ENCODE measurements around the gene EHBP1L1. TPM values are rescaled to one million over a fixed set of nuclear protein-coding genes. Genes with fewer than 3 reads are reported as not detected.

EHBP1L1 gene
- total and polyA plus RNA-seq, 2 of the 13 experiments (the other 11 are each of a cell fraction or from before 2014, with no cell fraction given) = 8.3 to 10.6 TPM

DNA sequence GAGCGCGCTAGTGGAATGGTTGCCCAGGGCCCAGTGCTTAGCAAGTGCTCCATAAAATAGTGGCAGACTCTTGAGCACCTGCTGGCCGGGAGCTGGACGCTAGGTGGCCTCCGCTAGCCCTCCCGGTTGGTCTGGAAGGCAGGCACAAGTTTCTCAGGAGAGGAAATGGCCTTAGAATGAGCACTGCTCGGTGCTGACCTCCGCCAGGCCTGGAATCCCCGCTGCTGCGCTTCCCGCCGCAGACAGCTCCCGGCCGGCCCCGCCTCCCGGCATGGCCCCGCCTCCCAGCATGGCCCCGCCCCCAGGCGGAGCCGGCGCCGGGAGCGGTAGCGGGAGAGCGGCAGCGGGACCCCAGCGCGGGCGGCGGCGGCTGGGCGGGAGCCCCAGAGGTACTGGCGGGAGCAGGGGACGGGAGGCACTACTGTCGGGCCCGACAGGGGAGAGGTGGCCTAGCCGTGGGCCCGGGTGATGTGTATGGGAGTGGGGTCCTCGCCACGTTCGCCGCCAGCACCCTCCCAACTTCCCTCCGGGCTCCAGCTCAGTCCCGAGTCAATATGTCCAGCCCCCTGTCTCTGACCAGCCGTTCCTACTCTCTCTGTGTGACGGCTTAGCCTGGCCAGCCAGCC is 62.1 kb downstream of the EHBP1L1 start, which contains the start of gene SIPA1 (continued):
- TF ChIP-seq BORCS8-MEF2B (CRISPR knock-in tag; IDR thresholded peaks at IDR 0.05) (peak; percentile 73; the same call in 1 of the 2 replicates), HNF4A (CRISPR knock-in tag; IDR thresholded peaks at IDR 0.05) (no peak), HOXA3 (CRISPR knock-in tag; IDR thresholded peaks at IDR 0.05) (no peak; the same call in none of the 2 replicates), ARNT (IDR thresholded peaks at IDR 0.05) (no peak), JUN (CRISPR knock-in tag; IDR thresholded peaks at IDR 0.05) (no peak), ZNF451 (CRISPR knock-in tag; IDR thresholded peaks at IDR 0.05) (0 out of 2 replicates have a peak, but pooled peaks have one; percentile 44), TSC22D2 (CRISPR knock-in tag; IDR thresholded peaks at IDR 0.05; ENCODE audit: borderline replicate concordance) (no peak), PAX8 (CRISPR knock-in tag; IDR thresholded peaks at IDR 0.05; ENCODE audit: borderline replicate concordance) (no peak), U2AF2 (IDR thresholded peaks at IDR 0.05; ENCODE audit: low read depth, low read length) (no peak), SPEN (CRISPR knock-in tag; IDR thresholded peaks at IDR 0.05; ENCODE audit: low read depth) (peak; percentile 39), ZNF569 (CRISPR knock-in tag; IDR thresholded peaks at IDR 0.05; ENCODE audit: borderline replicate concordance) (no peak), STAG1 (CRISPR knock-in tag; IDR thresholded peaks at IDR 0.05) (peak; percentile 45), ZNF343 (CRISPR knock-in tag; IDR thresholded peaks at IDR 0.05) (0 out of 2 replicates have a peak, but pooled peaks have one; percentile 26), ZNF749 (CRISPR knock-in tag; IDR thresholded peaks at IDR 0.05; ENCODE audit: borderline replicate concordance) (no peak), KAT8 (CRISPR knock-in tag; IDR thresholded peaks at IDR 0.05) (no peak)
- TF ChIP-seq, protein P1, sequence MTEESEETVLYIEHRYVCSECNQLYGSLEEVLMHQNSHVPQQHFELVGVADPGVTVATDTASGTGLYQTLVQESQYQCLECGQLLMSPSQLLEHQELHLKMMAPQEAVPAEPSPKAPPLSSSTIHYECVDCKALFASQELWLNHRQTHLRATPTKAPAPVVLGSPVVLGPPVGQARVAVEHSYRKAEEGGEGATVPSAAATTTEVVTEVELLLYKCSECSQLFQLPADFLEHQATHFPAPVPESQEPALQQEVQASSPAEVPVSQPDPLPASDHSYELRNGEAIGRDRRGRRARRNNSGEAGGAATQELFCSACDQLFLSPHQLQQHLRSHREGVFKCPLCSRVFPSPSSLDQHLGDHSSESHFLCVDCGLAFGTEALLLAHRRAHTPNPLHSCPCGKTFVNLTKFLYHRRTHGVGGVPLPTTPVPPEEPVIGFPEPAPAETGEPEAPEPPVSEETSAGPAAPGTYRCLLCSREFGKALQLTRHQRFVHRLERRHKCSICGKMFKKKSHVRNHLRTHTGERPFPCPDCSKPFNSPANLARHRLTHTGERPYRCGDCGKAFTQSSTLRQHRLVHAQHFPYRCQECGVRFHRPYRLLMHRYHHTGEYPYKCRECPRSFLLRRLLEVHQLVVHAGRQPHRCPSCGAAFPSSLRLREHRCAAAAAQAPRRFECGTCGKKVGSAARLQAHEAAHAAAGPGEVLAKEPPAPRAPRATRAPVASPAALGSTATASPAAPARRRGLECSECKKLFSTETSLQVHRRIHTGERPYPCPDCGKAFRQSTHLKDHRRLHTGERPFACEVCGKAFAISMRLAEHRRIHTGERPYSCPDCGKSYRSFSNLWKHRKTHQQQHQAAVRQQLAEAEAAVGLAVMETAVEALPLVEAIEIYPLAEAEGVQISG (CRISPR knock-in tag; IDR thresholded peaks at IDR 0.05) = peak; percentile 48; the same call in 1 of the 2 replicates
- TF ChIP-seq, protein P2, sequence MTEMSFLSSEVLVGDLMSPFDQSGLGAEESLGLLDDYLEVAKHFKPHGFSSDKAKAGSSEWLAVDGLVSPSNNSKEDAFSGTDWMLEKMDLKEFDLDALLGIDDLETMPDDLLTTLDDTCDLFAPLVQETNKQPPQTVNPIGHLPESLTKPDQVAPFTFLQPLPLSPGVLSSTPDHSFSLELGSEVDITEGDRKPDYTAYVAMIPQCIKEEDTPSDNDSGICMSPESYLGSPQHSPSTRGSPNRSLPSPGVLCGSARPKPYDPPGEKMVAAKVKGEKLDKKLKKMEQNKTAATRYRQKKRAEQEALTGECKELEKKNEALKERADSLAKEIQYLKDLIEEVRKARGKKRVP (CRISPR knock-in tag; IDR thresholded peaks at IDR 0.05) = no peak
- TF ChIP-seq, protein P3, sequence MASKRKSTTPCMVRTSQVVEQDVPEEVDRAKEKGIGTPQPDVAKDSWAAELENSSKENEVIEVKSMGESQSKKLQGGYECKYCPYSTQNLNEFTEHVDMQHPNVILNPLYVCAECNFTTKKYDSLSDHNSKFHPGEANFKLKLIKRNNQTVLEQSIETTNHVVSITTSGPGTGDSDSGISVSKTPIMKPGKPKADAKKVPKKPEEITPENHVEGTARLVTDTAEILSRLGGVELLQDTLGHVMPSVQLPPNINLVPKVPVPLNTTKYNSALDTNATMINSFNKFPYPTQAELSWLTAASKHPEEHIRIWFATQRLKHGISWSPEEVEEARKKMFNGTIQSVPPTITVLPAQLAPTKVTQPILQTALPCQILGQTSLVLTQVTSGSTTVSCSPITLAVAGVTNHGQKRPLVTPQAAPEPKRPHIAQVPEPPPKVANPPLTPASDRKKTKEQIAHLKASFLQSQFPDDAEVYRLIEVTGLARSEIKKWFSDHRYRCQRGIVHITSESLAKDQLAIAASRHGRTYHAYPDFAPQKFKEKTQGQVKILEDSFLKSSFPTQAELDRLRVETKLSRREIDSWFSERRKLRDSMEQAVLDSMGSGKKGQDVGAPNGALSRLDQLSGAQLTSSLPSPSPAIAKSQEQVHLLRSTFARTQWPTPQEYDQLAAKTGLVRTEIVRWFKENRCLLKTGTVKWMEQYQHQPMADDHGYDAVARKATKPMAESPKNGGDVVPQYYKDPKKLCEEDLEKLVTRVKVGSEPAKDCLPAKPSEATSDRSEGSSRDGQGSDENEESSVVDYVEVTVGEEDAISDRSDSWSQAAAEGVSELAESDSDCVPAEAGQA (IDR thresholded peaks at IDR 0.05; ENCODE audit: low read depth) = no peak
- TF ChIP-seq, protein P3 (CRISPR knock-in tag; IDR thresholded peaks at IDR 0.05; ENCODE audit: borderline replicate concordance) = no peak
- TF ChIP-seq, protein P4, sequence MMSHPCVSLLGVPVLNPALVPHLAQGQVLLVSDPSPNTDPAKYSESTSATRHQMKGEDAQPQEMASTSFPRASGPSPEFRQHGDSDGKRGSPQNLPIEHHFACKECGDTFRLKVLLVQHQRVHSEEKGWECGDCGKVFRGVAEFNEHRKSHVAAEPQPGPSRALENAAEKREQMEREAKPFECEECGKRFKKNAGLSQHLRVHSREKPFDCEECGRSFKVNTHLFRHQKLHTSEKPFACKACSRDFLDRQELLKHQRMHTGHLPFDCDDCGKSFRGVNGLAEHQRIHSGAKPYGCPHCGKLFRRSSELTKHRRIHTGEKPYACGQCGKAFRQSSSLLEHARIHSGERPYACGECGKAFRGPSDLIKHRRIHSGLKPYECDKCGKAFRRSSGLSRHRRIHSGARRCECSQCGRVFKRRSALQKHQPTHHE (CRISPR knock-in tag; IDR thresholded peaks at IDR 0.05; ENCODE audit: borderline replicate concordance) = no peak

Data from HepG2 (cell line).